ENCODE results near the gene FAM111B. TPM values are rescaled to one million over a fixed set of nuclear protein-coding genes. Genes with fewer than 3 reads are reported as not detected.
"Not testable (repeated sequence)": the region's sequence is repeated elsewhere in the genome, so short reads cannot be mapped to it uniquely, and the experiment has no call there.

Gene FAM111B
- total RNA-seq, 2 donors from 2014 or later: 2.1 TPM; not detected in 1

DNA sequence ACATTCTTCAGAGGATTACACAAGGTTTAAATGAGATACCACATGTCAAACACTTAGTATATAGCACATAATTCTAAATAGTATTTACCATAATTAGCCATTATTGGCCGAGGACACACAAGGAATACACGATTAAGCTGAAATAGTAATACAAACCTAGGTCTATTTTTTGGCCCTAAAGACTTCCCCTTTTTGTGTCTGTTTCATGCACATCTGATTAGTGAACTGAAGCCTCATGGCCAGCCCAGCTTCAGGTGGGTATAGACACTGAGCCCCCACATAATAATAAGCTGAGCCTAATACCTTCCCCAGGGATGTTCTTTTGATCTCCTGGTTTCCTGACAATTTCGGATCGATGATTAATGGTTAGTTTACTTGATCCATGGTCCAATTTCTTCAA lies 18.9 kb upstream of the FAM111B start:
- TF ChIP-seq, protein P1, sequence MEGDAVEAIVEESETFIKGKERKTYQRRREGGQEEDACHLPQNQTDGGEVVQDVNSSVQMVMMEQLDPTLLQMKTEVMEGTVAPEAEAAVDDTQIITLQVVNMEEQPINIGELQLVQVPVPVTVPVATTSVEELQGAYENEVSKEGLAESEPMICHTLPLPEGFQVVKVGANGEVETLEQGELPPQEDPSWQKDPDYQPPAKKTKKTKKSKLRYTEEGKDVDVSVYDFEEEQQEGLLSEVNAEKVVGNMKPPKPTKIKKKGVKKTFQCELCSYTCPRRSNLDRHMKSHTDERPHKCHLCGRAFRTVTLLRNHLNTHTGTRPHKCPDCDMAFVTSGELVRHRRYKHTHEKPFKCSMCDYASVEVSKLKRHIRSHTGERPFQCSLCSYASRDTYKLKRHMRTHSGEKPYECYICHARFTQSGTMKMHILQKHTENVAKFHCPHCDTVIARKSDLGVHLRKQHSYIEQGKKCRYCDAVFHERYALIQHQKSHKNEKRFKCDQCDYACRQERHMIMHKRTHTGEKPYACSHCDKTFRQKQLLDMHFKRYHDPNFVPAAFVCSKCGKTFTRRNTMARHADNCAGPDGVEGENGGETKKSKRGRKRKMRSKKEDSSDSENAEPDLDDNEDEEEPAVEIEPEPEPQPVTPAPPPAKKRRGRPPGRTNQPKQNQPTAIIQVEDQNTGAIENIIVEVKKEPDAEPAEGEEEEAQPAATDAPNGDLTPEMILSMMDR (IDR thresholded peaks at IDR 0.05): no peak
- Histone ChIP-seq H3K27ac (no peak overlapping the region), H3K9me3 (no peaks in the 10 kb centered on the region)

DNA sequence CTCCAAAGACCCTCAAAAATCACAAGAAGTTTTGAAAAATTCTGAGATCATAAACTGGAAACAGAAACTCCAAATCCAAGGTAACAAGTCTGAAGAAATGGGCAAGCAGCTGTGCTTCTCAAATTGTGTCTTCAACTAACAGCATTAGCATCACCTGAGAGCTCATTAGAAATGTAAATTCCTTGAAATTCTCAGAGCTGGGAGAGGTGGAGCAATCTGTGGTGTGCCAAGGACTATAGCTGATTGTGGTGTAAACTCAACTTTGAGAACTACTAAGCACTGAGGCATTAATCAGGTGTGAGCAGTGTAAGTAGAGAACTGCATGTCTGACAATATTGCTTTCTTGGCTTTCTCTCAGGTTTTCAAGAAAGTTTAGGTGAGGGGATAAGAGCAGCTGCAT lies 13.5 kb upstream of the FAM111B start:
- ATAC-seq (ENCODE audit: insufficient number of reproducible peaks, low FRiP score, low read depth); H3K9me3 ChIP-seq; H3K4me3 ChIP-seq; H3K27me3 ChIP-seq (replicated peaks; ENCODE audit: insufficient read depth); DNase-seq (ENCODE audit: low spot score); H3K36me3 ChIP-seq; H3K27ac ChIP-seq; H3K4me1 ChIP-seq (ENCODE audit: control insufficient read depth in 1 of 2, low read depth in 2 of 2): not testable (repeated sequence)

More for the DNA sequence above, 18.9 kb upstream of the FAM111B start:
- H3K4me3 ChIP-seq: no peak overlapping the region
- no peaks in the 10 kb centered on the region for H3K27me3 ChIP-seq (replicated peaks; ENCODE audit: insufficient read depth)
- no peak for DNase-seq (ENCODE audit: low spot score)
- no peaks in the 10 kb centered on the region for H3K4me1 ChIP-seq (ENCODE audit: control insufficient read depth in 1 of 2, low read depth in 2 of 2)
- H3K36me3 ChIP-seq: no peaks in the 10 kb centered on the region
- no peak for ATAC-seq (ENCODE audit: insufficient number of reproducible peaks, low FRiP score, low read depth)

DNA sequence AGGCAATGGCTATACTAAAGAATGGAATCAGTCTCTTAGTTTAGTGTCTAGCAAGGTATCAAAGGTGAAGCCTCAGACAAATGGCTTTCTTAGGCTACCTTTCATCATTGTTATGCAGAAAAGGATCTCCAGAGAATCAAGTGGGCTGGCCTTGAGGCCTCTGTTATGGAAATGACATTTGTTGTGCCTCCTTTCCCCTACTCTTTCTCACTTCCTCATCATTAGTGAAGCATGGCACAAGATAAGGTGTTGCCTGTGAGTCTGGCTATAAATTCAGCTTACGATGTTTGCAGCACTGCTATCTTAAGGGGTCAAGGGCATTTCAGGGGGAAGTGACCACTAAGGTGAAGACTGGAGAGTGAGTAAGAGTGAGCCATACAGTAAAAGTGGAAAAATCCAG lies 11.8 kb upstream of the FAM111B start:
- not testable (repeated sequence) for H3K4me3 ChIP-seq; H3K4me1 ChIP-seq (ENCODE audit: control insufficient read depth in 1 of 2, low read depth in 2 of 2); DNase-seq (ENCODE audit: low spot score); H3K36me3 ChIP-seq; ATAC-seq (ENCODE audit: insufficient number of reproducible peaks, low FRiP score, low read depth); H3K9me3 ChIP-seq; H3K27me3 ChIP-seq (replicated peaks; ENCODE audit: insufficient read depth); H3K27ac ChIP-seq

DNA sequence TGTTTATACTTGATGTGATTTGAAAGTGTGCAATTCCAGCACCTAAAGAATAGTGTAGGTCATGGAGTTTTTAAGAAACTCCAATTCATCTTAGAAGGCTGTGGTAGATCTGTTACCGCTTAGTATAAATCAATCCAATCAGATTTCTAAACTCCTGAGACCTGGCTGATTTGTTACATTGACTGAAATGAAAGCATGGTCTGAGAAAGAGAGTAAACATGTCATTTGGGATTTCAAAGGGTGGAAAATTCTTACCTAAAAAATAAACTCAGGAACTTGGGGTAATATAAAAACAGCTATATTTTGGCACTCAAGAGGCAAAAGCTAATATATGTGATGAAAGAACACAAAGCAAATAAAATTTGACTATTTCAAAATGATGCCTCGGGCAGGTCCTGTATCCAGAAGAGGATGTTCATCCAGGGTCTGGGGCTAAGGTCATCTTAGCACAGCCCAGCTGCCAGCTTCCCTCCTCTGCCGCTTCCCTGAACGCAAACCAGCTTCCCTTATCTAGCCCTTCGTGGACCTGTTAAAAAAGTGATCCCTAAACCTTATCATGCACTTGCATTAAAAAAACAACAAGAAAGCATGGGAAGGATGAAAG lies 11.0 kb upstream of the FAM111B start:
- H3K4me3 ChIP-seq; DNase-seq (ENCODE audit: low spot score); H3K27me3 ChIP-seq (replicated peaks; ENCODE audit: insufficient read depth); H3K9me3 ChIP-seq; H3K36me3 ChIP-seq; H3K4me1 ChIP-seq (ENCODE audit: control insufficient read depth in 1 of 2, low read depth in 2 of 2); ATAC-seq (ENCODE audit: insufficient number of reproducible peaks, low FRiP score, low read depth); H3K27ac ChIP-seq: not testable (repeated sequence)

DNA sequence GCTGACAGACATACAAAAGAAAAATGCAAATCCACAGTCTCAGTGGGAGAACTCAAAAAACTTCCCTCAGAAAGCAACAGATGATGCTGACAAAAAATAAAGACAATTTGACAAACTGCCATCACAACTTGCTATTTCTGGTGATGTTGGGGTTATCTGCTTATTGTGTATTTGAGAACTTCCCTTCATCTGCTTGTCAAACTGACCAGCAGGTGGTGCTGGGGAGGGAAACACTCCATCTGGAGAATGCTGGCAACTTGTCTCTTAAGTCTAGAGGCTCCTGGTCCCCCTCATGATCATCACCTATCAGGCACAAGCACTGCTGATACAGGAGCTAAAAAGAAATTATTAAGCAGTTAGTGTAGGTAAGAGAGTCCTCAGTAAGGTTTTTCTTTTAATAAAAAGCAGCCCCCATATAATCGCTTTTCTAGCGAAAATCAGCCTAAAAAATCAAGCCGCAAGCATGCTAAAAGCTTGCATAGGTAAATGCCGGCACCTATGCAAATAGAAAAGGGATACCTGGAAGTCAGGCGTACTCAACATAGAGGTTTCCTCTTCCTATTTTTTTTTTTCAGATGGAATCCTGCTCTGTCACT lies 9.8 kb upstream of the FAM111B start:
- Histone ChIP-seq H3K4me3 (no peak overlapping the region), H3K27ac (no peak overlapping the region), H3K9me3 (no peaks in the 10 kb centered on the region), H3K36me3 (no peaks in the 10 kb centered on the region), H3K4me1 (ENCODE audit: control insufficient read depth in 1 of 2, low read depth in 2 of 2) (peaks cover 0 to 9% of the 10 kb centered on the region in 2 donors), H3K27me3 (replicated peaks; ENCODE audit: insufficient read depth) (no peaks in the 10 kb centered on the region)
- TF ChIP-seq, protein P1 (IDR thresholded peaks at IDR 0.05): peak; percentile 53
- DNase-seq (ENCODE audit: low spot score) (no peak), ATAC-seq (ENCODE audit: insufficient number of reproducible peaks, low FRiP score, low read depth) (no peak)

DNA sequence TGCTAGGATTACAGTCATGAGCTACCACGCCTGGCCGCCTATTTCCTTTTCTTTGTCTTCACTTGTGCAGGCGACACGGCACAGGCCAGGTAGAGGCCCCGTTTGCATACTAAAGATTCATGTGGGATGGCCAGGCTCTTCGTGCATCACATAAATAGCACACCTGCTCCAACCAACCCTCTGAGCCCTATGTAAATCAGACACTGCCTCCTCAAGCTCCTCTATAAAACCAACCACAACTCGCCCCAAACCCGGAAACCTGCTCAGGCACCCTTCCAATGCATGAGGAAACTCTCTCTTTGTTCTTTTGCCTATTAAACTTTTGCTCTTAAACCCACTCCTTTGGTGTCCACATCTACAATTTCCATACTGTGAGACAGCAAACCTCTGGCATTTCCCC lies 9.1 kb upstream of the FAM111B start:
- H3K4me3 ChIP-seq; H3K27ac ChIP-seq; H3K27me3 ChIP-seq (replicated peaks; ENCODE audit: insufficient read depth); H3K9me3 ChIP-seq; DNase-seq (ENCODE audit: low spot score); ATAC-seq (ENCODE audit: insufficient number of reproducible peaks, low FRiP score, low read depth); H3K36me3 ChIP-seq: not testable (repeated sequence)
- peaks cover 0 to 13% of the 10 kb centered on the region in 2 donors for H3K4me1 ChIP-seq (ENCODE audit: control insufficient read depth in 1 of 2, low read depth in 2 of 2)

DNA sequence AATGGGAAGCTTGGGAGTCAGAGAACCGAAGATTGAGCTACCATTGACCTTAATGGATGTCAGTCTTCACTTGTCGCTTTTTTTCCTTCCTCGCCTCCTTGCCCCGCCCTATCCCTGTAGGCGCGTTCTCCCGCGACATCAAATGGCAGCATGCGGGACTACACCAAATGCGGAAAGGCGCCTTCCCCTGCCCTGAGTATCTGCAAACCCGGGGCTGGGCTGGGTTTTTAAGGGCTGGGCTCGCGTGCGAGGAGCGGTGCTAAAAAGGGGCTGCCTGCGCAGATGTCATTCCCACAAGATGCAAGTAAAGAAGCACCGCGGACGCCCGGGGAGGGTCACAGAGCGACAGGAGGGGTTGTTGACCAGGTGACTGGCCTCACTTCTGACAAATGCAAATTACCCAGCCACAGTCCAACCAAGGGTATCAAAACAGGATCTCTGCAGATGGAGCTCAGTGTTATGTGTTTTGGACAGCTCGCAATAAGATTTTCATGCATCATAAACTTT lies 4.7 kb upstream of the FAM111B start:
- Histone ChIP-seq H3K36me3 (no peaks in the 10 kb centered on the region), H3K4me1 (ENCODE audit: control insufficient read depth in 1 of 2, low read depth in 2 of 2) (peaks cover 0 to 24% of the 10 kb centered on the region in 2 donors), H3K27me3 (replicated peaks; ENCODE audit: insufficient read depth) (no peaks in the 10 kb centered on the region), H3K27ac (no peak overlapping the region), H3K4me3 (peak overlapping the region; percentile 68), H3K9me3 (no peaks in the 10 kb centered on the region)
- DNase-seq (ENCODE audit: low spot score) (peak; percentile 5), ATAC-seq (ENCODE audit: insufficient number of reproducible peaks, low FRiP score, low read depth) (no peak)
- TF ChIP-seq, protein P1 (IDR thresholded peaks at IDR 0.05): peak; percentile 20

DNA sequence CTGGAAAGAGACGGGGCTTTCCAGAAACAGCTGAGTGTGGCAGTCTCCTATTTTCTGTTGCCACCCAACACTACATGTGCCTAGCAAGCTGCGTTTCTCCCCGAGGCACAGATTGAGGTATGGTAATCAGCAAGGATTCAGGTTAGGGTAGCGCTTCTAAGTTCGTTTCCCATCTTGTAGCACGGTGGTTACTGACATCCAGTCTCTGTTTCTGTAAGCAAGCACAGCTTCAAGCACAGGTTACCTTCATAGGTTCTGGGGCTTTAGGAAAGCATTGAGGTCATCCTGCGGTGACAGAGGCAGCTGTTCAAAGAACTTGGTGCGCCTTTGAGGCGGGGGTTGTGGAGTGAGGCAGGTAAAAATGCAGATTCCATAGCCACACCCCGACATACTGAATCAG lies 684 bp downstream of the FAM111B start:
- not testable (repeated sequence) for H3K9me3 ChIP-seq; H3K27ac ChIP-seq; H3K27me3 ChIP-seq (replicated peaks; ENCODE audit: insufficient read depth); DNase-seq (ENCODE audit: low spot score); ATAC-seq (ENCODE audit: insufficient number of reproducible peaks, low FRiP score, low read depth); H3K36me3 ChIP-seq
- peak overlapping the region; percentile 72 for H3K4me3 ChIP-seq
- peaks cover 0 to 13% of the 10 kb centered on the region in 2 donors for H3K4me1 ChIP-seq (ENCODE audit: control insufficient read depth in 1 of 2, low read depth in 2 of 2)

Measured in thoracic aorta (tissue), 2 donors.